ENCODE measurements around the gene CASKIN2. TPM values are rescaled to one million over a fixed set of nuclear protein-coding genes. Genes with fewer than 3 reads are reported as not detected.

Gene CASKIN2
- total and polyA plus RNA-seq, 11 donors = 19.5 to 51.2 (median 36.9) TPM

GRCh38 chr17:75517297-75517865 lies 2.0 kb upstream of the CASKIN2 start:
- Histone ChIP-seq H3K4me3 (peak overlapping the region; percentile 77 to 99 (median 93)), H3K36me3 (peaks cover 0 to 33% (median 14%) of the 10 kb centered on the region in 9 donors), H3K27ac (peak overlapping the region in 3 of 12 donors; percentile 73 to 93 (median 90)), H3K27me3 (no peaks in the 10 kb centered on the region), H3K9me3 (no peaks in the 10 kb centered on the region), H3K4me1 (peaks cover 0 to 41% (median 24%) of the 10 kb centered on the region in 12 donors)
- TF ChIP-seq, protein P1, sequence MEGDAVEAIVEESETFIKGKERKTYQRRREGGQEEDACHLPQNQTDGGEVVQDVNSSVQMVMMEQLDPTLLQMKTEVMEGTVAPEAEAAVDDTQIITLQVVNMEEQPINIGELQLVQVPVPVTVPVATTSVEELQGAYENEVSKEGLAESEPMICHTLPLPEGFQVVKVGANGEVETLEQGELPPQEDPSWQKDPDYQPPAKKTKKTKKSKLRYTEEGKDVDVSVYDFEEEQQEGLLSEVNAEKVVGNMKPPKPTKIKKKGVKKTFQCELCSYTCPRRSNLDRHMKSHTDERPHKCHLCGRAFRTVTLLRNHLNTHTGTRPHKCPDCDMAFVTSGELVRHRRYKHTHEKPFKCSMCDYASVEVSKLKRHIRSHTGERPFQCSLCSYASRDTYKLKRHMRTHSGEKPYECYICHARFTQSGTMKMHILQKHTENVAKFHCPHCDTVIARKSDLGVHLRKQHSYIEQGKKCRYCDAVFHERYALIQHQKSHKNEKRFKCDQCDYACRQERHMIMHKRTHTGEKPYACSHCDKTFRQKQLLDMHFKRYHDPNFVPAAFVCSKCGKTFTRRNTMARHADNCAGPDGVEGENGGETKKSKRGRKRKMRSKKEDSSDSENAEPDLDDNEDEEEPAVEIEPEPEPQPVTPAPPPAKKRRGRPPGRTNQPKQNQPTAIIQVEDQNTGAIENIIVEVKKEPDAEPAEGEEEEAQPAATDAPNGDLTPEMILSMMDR (IDR thresholded peaks at IDR 0.05) = no peak
- no peak for TF ChIP-seq POLR2A (IDR thresholded peaks at IDR 0.05)
- ATAC-seq = no peak
- intact Hi-C loops (cut with DNase I) = loop anchor here in 8 of 10 donors (2.0 to 10.0 kb wide), 8 partner anchors 60 to 233 kb away; partner anchors contain the start of genes MYO15B (in 5 of the 8), TMEM94 (in 3 of the 8) and SLC25A19 (in 1 of the 8)
- WGBS, 4 donors = 38 to 47% (median 40%) methylated on average over 10 of the region's 10 CpGs
- DNase-seq = peak in 1 of 5 donors; percentile 19

DNA sequence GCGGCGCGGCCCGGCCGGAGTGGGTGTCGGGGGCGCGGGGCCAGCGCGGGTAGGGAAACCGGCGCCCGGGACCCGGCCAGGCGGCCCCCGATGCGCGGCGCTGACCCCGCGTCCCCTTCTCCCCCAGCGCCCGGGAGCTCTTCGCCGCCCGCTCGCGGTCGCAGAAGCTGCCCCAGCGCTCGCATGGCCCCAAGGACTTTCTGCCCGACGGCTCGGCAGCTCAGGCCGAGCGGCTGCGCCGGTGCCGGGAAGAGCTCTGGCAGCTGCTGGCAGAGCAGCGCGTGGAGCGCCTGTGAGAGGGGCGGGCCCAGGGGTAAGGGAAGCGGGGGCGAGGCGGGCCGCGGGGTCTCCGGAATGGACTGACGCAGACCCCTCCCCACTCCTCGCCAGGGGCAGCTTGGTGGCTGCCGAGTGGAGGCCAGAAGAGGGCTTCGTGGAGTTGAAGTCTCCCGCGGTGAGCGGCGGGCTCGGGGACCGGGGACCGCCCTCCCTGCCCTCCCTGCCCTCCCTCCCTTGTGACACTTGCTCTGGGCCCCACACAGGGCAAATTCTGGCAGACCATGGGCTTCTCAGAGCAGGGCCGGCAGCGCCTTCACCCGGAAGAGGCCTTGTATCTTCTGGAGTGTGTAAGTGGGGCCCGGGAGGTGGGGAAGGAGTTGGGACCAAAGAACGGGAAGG lies 1.4 kb upstream of the CASKIN2 start:
- Histone ChIP-seq H3K4me3 (peak overlapping the region; percentile 77 to 99 (median 93)), H3K27ac (peak overlapping the region in 11 of 12 donors; percentile 46 to 95 (median 70)), H3K27me3 (no peaks in the 10 kb centered on the region), H3K36me3 (peaks cover 0 to 33% (median 11%) of the 10 kb centered on the region in 9 donors), H3K4me1 (peaks cover 3 to 47% (median 30%) of the 10 kb centered on the region in 12 donors), H3K9me3 (no peaks in the 10 kb centered on the region)
- intact Hi-C loops (cut with DNase I) = loop anchor here in 8 of 10 donors (1.0 to 10.0 kb wide), 10 partner anchors 59 to 232 kb away; partner anchors contain the start of genes MYO15B (in 5 of the 8), TMEM94 (in 4 of the 8) and SLC25A19 (in 1 of the 8)
- DNase-seq (peak in 4 of 5 donors; percentile 38 to 75 (median 42)), ATAC-seq (no peak)
- WGBS, 4 donors = 1% methylated on average over 14 to 65 of the region's 65 CpGs
- TF ChIP-seq, protein P1 (IDR thresholded peaks at IDR 0.05) = no peak
- no peak for TF ChIP-seq POLR2A (IDR thresholded peaks at IDR 0.05)

DNA sequence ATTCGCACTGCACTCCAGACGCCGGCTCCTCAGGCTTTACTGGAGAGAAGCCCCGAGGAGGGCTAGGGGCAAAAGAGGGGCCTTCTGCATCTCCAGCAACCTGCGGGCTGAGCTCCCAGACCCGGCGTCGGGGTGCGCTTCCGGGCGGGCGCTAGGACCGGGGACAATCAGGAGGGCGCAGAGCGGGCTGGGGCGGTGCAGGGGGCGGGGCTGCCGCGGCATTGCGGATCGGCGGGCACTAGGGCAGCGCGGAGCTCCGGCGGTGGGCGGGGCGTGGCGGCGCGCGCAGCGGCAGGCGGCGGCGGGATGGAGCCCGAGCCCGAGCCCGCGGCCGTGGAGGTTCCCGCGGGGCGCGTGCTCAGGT lies 900 bp upstream of the CASKIN2 start, which contains the start of gene TSEN54:
TSS of gene TSEN54 (plus strand) at position 274 of the 364 bp plus-strand sequence. CDS start at position 307, 33 bp downstream.
- H3K4me3 ChIP-seq = peak within 1 kb of the TSS; percentile 77 to 99 (median 93)
- 0 to 1% (median 0%) methylated on average over 8 to 45 of the region's 45 CpGs; no CpG with 5 or more reads in 1 of the 4 donors for WGBS, 4 donors
- intact Hi-C loops (cut with DNase I) = loop anchor here in 8 of 10 donors (1.0 to 10.0 kb wide), 10 partner anchors 59 to 231 kb away; partner anchors contain the start of genes MYO15B (in 5 of the 8), TMEM94 (in 4 of the 8) and SLC25A19 (in 1 of the 8)
- peak within 1 kb of the TSS; percentile 86 to 98 (median 94) for H3K27ac ChIP-seq
- H3K27me3 ChIP-seq = no peaks in the 10 kb centered on the region
- H3K36me3 ChIP-seq = peaks cover 0 to 35% (median 11%) of the 10 kb centered on the region in 9 donors
- peak; percentile 87 to 90 (median 88) for ATAC-seq
- peak in 1 of 2 donors; percentile 28 for TF ChIP-seq POLR2A (IDR thresholded peaks at IDR 0.05)
- TF ChIP-seq, protein P1 (IDR thresholded peaks at IDR 0.05) = no peak
- DNase-seq = peak; percentile 95 to 98 (median 96)
- H3K9me3 ChIP-seq = no peaks in the 10 kb centered on the region
- peaks cover 3 to 52% (median 35%) of the 10 kb centered on the region in 12 donors for H3K4me1 ChIP-seq

Data from heart left ventricle (tissue), 16 donors.